Measurements from ENCODE around the gene SCAI.

SCAI gene

GRCh38 chr9:124894741-124895170, 248.6 kb downstream of the SCAI start:
- DNase-seq: no peak
- TF ChIP-seq CTCF (IDR thresholded peaks at IDR 0.05): no peak
- intact Hi-C loops (cut with DNase I; ENCODE audit: low total_unique reads): no loop called here

GRCh38 chr9:124894035-124894740, 249.1 kb downstream of the SCAI start:
- no peak for DNase-seq
- no peak for TF ChIP-seq CTCF (IDR thresholded peaks at IDR 0.05)
- intact Hi-C loops (cut with DNase I; ENCODE audit: low total_unique reads): no loop called here
- Histone ChIP-seq H3K9me3 (no peaks in the 10 kb centered on the region), H3K4me3 (no peak overlapping the region), H3K4me1 (no peaks in the 10 kb centered on the region), H3K36me3 (peaks cover 43 to 94% (median 66%) of the 10 kb centered on the region in 3 donors), H3K27ac (no peak overlapping the region), H3K27me3 (no peaks in the 10 kb centered on the region)

More at GRCh38 chr9:124894741-124895170, 248.6 kb downstream of the SCAI start:
- no peaks in the 10 kb centered on the region for H3K27me3 ChIP-seq
- H3K36me3 ChIP-seq: peaks cover 42 to 94% (median 66%) of the 10 kb centered on the region in 3 donors
- no peaks in the 10 kb centered on the region for H3K4me1 ChIP-seq
- no peak overlapping the region for H3K27ac ChIP-seq
- H3K9me3 ChIP-seq: no peaks in the 10 kb centered on the region
- H3K4me3 ChIP-seq: no peak overlapping the region
